GM12874 (cell line): ENCODE measurements around the gene SSBP3.

ENCODE experiments used
- TF ChIP-seq, protein P1 (sequence below): IDR thresholded peaks from 2 replicates; pipeline ENCODE4 v1.5.1; 2011; ENCODE audit warnings: low read depth, mild to moderate bottlenecking, control low read depth, low read length, moderate library complexity; ENCODE audit not compliant: insufficient read depth

SSBP3 gene

DNA sequence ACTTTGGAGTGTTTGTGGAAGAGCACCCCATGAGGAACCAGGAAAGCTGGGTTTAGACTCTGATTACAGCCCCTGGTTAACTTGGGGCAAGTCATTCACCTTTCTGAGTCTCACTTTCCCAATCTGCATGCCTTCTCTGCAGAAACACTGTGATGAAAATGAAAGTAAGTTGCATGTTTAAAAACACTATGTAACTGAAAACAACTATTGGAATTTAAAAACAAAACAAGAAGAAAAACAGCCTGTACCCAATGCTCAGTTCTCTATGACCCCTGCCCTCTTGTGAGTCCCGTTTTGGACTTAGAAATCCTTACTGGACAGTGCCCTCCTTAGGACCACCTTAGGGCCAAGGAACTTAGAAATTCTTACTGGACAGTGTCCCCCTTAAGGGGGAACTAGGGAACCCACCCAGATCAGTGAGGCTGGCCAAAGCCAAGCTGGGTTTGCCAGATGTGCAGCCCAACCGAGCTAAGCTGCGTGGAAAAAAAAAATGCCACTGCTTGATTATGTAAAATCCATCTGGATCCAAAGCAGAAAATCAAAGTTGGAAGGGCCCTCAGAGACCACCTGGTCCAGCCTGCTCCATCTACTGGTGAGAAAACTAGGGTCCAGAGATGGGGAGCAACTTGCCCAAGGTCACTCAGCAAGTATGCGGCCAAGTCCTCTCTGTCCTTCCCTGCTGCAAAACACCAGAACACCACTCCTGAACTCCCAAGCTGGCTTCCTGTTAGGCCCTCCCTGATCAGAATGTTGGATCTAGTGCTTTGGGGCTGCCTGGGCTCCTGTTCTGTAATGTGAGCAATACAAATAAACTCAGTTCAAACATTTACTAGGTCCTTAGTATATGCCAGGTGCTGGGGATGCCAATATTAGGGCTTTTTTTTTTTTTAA lies 128.5 kb downstream of the SSBP3 start:
- TF ChIP-seq, protein P1, sequence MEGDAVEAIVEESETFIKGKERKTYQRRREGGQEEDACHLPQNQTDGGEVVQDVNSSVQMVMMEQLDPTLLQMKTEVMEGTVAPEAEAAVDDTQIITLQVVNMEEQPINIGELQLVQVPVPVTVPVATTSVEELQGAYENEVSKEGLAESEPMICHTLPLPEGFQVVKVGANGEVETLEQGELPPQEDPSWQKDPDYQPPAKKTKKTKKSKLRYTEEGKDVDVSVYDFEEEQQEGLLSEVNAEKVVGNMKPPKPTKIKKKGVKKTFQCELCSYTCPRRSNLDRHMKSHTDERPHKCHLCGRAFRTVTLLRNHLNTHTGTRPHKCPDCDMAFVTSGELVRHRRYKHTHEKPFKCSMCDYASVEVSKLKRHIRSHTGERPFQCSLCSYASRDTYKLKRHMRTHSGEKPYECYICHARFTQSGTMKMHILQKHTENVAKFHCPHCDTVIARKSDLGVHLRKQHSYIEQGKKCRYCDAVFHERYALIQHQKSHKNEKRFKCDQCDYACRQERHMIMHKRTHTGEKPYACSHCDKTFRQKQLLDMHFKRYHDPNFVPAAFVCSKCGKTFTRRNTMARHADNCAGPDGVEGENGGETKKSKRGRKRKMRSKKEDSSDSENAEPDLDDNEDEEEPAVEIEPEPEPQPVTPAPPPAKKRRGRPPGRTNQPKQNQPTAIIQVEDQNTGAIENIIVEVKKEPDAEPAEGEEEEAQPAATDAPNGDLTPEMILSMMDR = no peak

DNA sequence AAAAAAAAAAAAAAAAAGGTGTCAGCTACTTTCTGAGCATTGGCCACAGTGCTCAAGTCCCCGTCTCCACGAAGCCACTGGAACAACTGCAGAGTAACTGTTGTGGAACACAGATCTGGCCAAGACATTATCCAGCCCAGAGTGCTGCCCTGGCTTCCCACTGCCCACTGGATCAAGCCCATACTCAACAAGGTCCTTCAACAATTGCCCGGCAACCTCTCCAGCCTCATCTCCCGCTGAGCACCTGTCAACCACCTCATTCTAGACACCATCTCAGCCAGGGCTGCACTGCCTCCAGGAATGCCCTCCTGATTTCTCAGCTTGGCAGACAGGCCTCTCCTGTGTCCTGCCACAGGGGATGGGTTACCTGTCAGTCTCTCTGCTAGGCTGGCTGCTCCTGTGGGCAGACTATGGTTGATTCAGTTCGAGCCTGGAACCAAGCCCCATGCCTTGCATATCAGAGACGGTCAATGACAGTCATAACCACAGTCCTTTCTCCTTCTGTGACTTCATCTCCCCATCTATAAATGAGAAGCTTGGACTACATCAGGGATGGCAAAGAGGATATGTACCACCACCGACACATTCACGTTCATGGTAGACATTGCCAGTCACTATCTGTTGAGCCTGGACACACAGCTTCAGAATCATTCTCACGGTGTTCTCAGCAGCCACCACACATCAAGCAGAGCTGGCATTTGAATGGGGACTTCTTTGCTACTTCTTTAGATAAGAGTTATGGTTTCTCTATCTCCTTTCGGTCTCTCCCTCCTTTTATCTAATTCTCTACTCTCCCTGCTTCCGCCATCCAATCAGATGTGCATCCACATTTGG lies 129.4 kb downstream of the SSBP3 start:
- TF ChIP-seq, protein P1 = no peak

DNA sequence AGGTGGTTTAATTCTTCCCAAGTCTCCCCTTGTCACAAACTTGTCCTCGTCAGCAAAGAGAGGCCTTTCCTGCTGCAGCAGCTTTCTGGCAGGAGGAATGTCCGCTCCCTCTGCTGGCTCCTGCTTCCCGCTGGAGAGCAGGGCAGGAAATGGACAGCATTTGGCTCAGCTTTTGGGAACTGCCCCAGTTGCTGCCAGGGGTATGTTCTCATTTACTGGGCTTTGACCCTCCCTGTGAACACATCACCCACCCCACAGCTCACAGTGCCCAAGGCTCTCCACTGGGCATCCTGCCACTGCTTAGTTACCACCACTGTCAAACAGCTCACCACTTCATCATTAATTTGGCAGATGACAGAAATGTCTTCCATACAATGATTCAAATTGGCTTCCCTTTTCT lies 130.8 kb downstream of the SSBP3 start:
- TF ChIP-seq, protein P1 = no peak

DNA sequence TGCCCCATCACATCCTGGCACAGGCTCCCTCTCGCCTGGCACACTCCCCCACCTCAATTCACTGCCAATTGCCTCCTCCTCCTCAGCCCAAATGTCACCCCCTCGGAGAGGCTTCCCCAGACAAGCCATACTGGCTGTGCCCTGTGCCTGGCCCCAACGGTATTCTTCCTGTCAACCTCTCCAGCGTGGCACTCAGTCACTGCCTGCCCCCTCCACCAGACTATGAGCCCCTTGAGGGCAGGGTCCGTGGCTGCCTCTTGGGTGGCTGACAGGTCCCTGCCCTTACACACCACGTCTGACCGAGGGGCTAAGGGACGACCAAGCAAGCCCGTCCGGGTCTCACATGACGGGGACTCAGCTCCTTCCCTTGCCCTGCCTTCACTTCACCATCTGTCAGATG lies 131.3 kb downstream of the SSBP3 start:
- TF ChIP-seq, protein P1 = no peak

DNA sequence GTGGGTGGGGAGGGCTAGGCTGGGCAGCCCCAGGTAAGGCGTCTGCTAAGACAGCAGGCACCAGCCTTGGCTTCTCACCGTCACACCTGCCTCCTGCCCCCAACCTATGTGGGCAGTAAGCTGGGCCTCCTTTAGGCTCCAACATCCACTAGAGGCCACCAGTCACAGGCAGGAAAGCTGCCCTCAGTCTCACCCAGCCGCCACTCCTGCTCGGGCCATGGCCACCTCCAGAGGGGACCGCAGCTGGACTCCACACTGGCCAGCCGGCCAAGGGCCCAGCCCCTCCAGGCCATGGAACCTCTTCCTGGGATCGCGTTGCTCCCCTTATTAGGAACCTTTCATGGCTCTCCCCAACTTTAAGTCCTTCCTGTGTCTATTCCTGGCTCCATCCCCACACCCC lies 131.7 kb downstream of the SSBP3 start:
- TF ChIP-seq, protein P1 = no peak

DNA sequence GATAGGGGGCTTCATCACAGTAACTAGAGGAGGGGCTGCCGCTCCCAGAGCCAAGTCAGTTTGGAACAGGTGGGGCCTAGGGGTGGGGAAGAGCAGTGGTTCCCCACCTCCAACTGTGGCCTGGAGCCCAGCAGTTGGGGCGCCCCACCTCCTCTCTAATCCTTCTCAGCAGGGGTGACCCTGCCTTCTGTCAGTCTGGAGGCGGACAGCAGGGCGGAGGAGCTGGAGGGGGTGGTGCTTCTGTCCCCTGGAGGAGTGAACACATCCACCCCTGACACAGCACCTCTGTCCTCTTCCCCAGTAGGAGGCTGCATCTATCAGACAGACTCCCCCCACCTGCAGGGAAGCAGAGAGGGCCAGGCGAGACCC lies 132.4 kb downstream of the SSBP3 start:
- TF ChIP-seq, protein P1 = no peak

DNA sequence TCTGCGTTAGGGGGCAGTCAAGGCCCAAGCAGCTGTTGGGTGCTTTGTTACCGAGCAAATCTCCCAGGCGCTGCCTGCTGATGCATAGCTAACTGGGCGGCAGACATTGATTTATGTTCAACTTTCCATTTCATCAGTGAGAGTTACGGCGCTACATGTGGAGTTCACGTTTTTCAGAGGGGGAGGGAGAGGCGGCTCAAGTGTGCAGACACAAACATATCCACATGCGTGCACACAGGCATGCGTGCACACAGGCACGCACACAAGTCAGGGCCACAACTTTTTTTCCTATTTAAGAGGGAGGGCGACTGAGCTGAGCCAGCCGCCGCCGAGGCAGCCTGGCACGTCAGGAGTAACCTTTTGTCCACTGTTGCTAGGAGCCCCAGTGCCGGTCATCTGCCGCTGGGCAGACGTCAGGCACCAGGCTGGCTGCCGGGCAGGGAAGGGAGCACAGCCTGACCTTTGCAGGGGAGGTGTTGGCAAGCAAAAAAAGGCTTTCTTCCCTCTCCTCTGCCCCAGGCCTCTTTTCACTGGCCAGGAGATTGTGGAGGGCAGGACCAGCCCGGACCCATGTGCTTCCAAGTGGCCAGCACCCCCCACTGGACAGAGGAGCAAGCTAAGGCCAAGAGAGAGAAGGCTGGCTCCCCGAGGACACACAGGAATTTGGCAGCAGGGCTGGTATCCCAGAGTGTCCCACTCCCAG lies 133.0 kb downstream of the SSBP3 start:
- TF ChIP-seq, protein P1 = no peak
